Nephron (organoid): ENCODE results near the gene C1S.

Experiments used
- H3K27ac Mint-ChIP-seq, 3 experiments: 2 replicates each; pipeline ENCODE4 v1.8.0; 2020; ENCODE audit warnings: mixed read lengths in 3 of 3, mild to moderate bottlenecking in 2 of 3, moderate library complexity in 1 of 3
- H3K27me3 Mint-ChIP-seq: 2 replicates; pipeline ENCODE4 v1.8.0; 2021; ENCODE audit warnings: low read depth, mild to moderate bottlenecking, moderate library complexity, mixed read lengths
- H3K36me3 Mint-ChIP-seq: 2 replicates; pipeline ENCODE4 v1.8.0; 2020; ENCODE audit warnings: low read depth, mixed read lengths
- H3K4me1 Mint-ChIP-seq: 2 replicates; pipeline ENCODE4 v1.8.0; 2020; ENCODE audit warnings: mixed read lengths
- H3K4me3 Mint-ChIP-seq, 3 experiments: 2 replicates each; pipeline ENCODE4 v1.8.0; 2020; ENCODE audit warnings: mild to moderate bottlenecking in 3 of 3, mixed read lengths in 3 of 3, moderate library complexity in 2 of 3
- H3K9me3 Mint-ChIP-seq: 2 replicates; pipeline ENCODE4 v1.8.0; 2020; ENCODE audit warnings: mixed read lengths
- CTCF ChIP-seq, 3 experiments: fragments of 200-600 bp; sonication (generic); IDR thresholded peaks; one replicate each; pipeline ENCODE4 v1.5.0; 2021; ENCODE audit warnings: antibody characterized with exemption in 3 of 3; ENCODE audit not compliant: unreplicated experiment in 3 of 3

C1S gene

DNA sequence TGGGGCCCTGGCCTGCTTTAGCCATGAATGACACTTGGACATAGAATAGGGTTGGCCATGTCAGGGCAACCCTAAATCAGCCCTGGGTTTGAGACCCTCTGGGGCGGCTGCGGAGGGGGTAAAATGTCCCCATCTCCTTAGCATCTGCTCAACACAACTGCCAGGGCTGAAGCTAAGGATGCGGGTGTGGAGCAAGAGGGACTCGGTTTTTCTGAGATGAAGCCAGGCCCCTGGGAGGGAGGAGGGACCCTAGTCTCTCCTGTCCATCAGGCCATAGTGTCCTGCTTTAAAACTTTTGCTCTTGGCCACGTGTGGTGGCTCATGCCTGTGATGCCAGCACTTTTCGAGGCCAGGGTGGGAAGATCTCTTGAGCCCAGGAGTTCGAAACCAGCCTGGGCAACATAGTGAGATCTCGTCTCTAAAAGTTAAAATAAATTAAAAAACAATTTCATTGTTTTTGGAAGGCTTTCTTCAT lies 32.5 kb downstream of the C1S start:
- Mint-ChIP-seq H3K4me1 (peaks cover 14% of the 10 kb centered on the region), H3K27ac (no peak overlapping the region), H3K4me3 (peak overlapping the region; percentile 25 to 92 (median 90)), H3K9me3 (no peaks in the 10 kb centered on the region), H3K36me3 (peaks cover under 1% of the 10 kb centered on the region), H3K27me3 (peaks cover 3% of the 10 kb centered on the region)
- no peak for TF ChIP-seq CTCF (IDR thresholded peaks at IDR 0.05; ENCODE audit: unreplicated experiment in 3 of 3)

GRCh38 chr12:7093486-7093885 lies 33.0 kb downstream of the C1S start:
- TF ChIP-seq CTCF (IDR thresholded peaks at IDR 0.05; ENCODE audit: unreplicated experiment in 3 of 3), result no peak
- H3K36me3 Mint-ChIP-seq, result peaks cover 5% of the 10 kb centered on the region
- H3K27me3 Mint-ChIP-seq, result peaks cover 3% of the 10 kb centered on the region
- H3K9me3 Mint-ChIP-seq, result no peaks in the 10 kb centered on the region
- H3K4me3 Mint-ChIP-seq, result no peak overlapping the region
- no peak overlapping the region for H3K27ac Mint-ChIP-seq
- peaks cover 14% of the 10 kb centered on the region for H3K4me1 Mint-ChIP-seq

DNA sequence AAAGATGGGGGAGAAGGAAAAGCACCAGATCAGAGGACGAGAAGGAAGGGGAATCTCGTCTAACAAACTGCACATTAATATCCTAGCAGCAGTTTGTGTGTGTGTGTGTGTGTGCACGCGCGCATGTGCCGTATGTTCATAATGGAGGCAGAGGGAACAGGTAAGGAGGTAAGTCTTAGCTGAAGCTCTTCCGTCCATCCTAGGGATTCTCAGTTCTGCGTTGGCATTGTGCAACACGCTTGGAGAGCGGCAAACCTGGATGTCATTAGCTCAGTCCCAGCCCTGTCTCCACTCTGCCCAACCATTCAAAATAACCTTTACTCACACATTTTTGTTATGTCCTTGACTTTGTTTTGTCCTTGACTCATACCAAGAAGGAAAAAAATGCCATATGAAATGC lies 33.4 kb downstream of the C1S start:
- Mint-ChIP-seq H3K9me3 (no peaks in the 10 kb centered on the region), H3K36me3 (peaks cover 8% of the 10 kb centered on the region), H3K27ac (peak overlapping the region in 2 of 3 experiments; percentile 11 to 55), H3K27me3 (peaks cover 3% of the 10 kb centered on the region), H3K4me3 (peak overlapping the region in 1 of 3 experiments; percentile 45), H3K4me1 (peaks cover 14% of the 10 kb centered on the region)
- TF ChIP-seq CTCF (IDR thresholded peaks at IDR 0.05; ENCODE audit: unreplicated experiment in 3 of 3), result no peak

- Mint-ChIP-seq H3K4me1 (peaks cover 7% of the 10 kb centered on the region), H3K4me3 (no peak overlapping the region), H3K36me3 (peaks cover 13% of the 10 kb centered on the region), H3K9me3 (no peaks in the 10 kb centered on the region), H3K27me3 (peaks cover 3% of the 10 kb centered on the region), H3K27ac (no peak overlapping the region)
- no peak for TF ChIP-seq CTCF (IDR thresholded peaks at IDR 0.05; ENCODE audit: unreplicated experiment in 3 of 3)
Measured at GRCh38 chr12:7096006-7096932, 35.8 kb downstream of the C1S start.

- H3K9me3 Mint-ChIP-seq, result no peaks in the 10 kb centered on the region
- H3K4me1 Mint-ChIP-seq, result peaks cover 7% of the 10 kb centered on the region
- peaks cover 3% of the 10 kb centered on the region for H3K27me3 Mint-ChIP-seq
- H3K27ac Mint-ChIP-seq, result no peak overlapping the region
- H3K4me3 Mint-ChIP-seq, result no peak overlapping the region
- TF ChIP-seq CTCF (IDR thresholded peaks at IDR 0.05; ENCODE audit: unreplicated experiment in 3 of 3), result no peak
- peaks cover 14% of the 10 kb centered on the region for H3K36me3 Mint-ChIP-seq
Measured at GRCh38 chr12:7096979-7097378, 36.5 kb downstream of the C1S start.
